GM21515 (cell line): ENCODE results near the gene SLC2A10.

ENCODE experiments used
- ATAC-seq: cut with Tn5 transposase; IDR thresholded peaks from one replicate; pipeline ENCODE4 v1.9.1; 2021; ENCODE audit not compliant: unreplicated experiment

Gene SLC2A10

DNA sequence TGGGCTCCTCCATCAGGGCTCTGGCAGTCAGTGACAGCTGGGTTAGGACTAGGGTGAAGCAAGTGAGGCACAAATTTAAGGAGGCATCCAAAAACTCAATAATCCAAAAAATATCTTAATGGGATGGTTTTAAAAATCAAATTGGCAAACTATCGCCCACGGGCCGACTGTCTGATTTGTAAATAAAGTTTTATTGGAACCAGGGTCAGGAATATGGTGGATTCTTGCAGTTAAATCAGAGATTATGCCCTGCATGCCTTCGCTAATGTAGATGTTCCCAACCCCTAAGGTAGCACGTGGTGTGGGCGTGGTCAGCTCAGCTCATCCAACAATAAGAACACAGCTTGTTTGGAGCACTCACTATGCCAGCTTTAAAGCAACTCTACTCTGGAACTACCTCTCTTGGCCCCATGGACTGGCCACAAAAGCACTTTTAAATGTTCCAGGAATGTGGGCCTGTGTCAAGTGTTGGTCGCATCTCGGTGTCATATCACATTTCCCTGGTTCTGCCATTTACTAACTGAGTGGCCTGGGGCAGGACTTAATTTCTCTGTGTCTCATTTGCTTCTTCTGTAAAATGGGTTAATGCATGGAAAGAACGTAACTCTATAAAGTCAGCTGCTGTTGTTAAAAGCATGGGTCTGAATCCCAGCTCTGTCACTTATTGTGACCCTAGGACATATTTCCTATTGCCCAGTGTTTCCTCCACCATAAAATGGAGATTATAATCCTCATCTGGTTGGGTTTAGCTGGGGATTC, 27.2 kb upstream of the SLC2A10 start:
- no peak for ATAC-seq

DNA sequence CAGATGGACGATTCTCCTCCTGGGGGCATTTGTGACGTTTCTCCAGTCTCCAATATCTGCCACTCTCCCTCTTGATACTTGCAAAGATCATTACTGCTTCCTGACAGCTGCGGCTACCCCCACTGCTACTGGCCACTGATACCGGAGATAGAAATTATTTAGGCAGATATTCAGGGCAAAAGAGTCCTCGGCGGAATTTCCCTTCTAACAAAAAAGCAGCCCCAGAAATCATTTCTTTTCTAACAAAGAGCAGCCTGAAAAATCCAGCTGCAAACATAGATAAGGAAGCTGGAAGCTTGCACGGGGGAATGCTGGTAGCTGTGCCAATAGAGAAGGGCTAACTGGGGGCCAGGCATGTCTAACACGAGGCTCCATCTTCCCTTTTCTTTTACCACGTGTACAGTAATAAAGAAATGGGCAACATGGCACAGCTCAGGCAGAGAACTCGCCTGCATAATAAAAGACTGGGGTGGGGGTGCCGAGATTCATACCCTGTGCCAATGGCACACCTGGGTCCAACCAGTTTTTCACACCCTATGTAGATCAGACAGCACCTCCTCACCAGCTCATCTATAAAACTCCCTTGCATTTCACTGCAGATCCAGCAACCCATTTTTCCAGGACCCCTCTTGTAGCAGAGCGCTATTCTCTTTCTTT, 26.3 kb upstream of the SLC2A10 start:
- no peak for ATAC-seq

DNA sequence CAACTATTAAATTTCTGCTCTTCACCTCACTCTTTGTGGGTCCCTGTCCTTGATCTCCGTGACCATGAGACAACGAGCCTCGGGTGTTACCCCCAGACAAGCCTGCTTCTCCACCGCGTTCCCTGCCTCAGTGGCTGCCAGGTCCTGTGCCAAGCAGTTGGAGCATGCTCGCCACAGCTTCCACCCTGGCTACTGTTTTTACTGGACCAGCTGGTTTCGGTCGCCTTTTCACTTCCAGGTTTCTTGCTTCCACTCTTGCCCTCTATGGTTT, 25.8 kb upstream of the SLC2A10 start:
- no peak for ATAC-seq

DNA sequence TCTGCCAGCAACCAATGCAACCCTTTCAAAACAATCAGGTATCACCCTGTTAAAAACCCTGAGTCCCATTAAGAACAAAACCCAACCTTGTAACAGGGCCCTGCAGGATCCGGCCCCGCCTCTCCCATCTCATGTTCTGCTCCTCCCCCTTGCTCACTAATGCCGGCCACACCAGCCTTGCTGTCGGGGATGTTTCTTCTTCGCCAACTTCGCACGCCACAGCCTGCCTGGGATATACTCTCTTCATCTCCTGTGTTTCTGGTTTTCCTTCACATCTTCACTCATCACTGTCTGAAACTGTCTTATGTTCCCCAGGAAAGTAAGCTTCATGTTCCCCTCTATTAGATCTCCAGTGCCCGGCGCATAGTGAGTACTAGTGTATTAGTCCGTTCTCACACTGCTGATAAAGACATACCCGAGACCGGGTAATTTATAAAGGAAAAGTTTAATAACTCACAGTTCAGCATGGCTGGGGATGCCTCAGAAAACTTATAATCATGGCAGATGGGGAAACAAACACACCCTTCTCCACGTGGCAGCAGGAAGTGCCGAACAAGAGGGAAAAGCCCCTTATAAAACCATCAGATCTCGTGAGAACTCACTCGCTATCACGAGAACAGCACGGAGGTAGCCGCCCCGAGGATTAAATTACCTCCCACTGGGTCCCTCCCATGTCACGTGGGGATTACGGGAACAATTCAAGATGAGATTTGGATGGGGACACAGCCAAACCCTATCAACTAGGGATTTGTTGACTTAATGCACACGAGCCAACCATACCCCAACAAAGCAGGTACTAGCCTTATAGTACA, 25.3 kb upstream of the SLC2A10 start:
- ATAC-seq: no peak

DNA sequence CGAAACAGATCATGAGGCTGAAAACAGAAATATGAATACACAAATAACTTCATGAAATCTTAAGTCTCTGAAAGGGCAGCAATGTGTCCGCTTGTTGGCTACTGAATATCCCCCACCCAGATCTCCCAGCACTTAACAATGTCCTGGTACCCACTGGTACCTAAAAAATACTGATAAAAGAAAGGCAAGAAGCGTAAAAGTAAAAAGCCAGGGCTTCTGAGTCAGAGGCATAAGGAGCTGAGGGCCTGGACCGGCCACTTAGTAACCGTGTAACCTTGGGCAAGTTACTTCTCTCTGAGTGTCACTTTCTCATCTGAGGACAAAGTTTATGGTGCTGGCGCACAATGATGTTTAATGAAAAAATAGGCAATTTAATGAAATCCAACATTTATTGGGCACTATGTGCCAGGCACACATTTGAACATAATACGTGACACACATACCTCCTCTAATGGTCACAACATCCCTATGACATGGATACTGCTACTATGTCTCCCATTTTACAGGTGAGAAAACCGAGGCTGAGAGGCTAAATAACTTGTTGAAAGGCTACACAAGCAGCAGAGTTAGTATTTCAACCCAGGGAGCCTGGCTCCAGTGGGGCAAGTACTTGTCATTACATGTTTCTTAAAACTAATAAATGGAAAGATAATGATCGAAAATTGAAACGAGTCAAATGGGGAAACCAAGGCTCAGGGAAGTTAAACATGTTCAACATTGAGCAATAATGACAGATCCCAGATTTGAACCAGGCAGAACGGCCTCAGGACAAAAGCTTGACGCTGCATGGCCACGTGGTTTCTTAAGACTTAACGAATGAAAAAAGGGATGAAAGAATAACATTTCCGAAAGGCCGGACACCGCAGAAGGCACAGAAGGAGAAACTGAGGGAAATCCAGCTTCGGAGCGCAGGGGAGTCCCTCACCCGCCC, 21.0 kb upstream of the SLC2A10 start:
- no peak for ATAC-seq

DNA sequence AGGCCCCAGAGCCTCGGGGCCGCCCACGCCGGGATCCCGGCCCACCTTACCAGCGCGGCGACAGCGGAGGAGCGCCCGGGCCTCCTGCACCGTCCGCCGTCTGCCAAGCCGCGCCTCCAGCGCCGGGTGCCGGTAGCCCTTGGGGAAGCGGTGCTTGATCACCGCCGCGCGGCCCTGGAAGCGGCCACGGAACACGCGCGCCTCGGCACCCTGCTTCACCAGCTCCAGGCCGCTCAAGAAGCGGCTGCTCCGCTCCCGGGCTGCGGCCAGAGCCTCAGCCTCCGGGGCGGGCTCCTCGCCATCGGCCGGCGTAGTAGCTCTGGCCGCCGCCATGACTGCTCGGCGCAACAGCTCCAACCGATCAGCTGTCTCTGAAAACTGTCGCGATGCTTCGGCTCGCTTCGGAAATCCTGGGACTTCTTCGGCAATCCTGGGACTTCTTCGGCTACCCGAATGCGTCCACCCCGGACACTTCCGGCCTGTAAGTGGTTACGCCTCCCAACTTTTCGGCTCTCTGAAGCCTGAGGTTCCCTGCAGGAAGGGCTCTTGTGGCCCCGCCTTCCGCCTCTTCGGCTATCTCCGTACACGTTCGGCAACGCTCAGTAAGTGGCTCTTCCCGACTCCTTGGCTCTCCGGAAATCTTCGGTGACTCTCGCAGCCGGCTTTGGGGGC, 20.2 kb upstream of the SLC2A10 start, which contains the start of gene TP53RK:
Gene TP53RK, minus strand, starts transcription at position 363 of the 672 bp plus-strand sequence. Its CDS starts 30 bp downstream, at position 333.
- peak; percentile 92 for ATAC-seq

DNA sequence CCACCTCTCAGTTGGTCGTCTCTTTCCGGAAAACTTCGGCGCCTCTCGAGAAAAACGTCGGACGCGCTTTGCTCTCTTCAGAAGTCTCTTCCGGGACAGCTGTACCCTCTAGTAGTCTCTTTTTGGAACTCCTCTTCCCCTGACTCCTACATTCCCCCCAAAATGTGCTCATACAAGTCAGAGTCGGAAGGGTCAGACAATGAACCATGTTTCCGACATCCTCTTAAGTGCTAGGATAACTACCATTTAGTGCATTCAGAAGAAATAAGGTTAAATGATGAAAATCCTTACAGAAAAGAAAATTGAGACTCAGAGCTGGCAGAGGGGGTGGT, 19.7 kb upstream of the SLC2A10 start:
- ATAC-seq: no peak

DNA sequence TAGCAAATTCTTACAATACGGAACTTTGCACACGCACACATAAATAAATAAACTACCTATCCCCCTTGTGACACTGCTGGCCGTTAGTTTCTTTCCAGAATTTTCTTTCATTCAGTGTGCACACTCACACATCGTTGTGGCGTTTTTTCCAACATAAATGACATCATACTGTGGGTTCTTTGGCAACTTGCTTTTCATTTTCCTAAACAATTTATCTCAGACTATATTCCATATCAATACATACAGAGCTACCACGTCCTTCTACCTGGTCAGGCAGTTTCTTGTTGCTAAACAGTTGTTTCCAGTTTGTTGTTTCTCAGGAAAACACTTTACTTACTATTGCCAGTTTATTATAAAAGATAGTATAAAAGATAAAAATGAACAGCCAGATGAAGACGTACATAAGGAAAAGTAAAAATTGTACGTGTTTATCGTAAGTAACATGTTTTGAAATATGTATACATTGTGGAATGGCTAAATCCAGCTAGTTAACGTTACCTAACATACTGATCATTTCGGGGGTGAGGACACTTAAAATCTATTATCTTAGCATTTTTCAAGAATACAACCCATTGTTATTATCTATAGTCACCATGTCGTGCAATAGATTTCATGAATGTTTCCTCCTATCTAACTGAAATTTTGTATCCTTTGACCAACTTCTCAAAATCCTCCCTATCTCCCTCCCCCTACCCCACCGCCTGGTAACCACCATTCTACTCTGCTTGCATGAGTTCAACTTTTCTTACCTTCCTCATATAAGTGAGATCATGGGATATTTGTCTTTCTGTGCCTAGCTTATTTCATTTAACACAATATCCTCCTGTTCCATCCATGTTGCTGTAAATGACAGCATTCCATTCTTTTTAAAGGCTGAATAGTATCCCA, 19.0 kb upstream of the SLC2A10 start:
- ATAC-seq: no peak

DNA sequence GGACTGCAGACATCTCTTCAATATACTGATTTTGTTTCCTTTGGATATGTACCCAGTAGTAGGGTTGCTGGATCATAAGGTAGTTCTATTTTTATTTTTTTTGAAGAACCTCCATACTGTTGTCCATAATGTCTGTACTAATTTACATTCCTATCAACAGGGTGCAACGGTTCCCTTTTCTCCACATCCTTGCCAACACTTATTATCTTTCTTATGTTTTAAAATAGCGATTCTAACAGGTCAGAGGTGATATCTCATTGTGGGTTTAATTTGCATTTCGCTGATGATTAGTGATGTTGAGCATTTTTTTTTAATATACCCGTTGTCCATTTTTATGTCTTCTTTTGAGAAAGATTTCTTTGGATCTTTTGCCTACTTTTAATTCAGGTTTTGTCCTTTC, 18.3 kb upstream of the SLC2A10 start:
- ATAC-seq: no peak

DNA sequence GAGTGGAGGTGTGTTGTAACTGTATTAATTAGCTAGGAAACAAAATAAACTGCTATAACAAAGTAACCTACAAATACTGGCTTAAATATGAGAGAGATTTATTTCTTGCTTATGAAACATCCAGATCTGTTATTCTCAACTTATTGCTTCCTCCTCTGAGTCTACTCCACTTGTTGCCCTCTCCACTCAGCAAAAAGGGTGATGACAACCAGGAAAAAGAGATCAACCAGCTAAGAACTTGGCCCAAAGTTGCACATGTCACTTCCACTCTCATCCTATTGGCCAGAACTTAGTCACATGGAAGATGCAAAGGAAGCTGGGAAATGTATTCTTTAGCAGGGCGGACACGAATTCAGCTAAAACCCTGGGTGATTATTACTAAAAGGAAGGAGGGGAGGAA, 15.0 kb upstream of the SLC2A10 start:
- ATAC-seq: no peak

DNA sequence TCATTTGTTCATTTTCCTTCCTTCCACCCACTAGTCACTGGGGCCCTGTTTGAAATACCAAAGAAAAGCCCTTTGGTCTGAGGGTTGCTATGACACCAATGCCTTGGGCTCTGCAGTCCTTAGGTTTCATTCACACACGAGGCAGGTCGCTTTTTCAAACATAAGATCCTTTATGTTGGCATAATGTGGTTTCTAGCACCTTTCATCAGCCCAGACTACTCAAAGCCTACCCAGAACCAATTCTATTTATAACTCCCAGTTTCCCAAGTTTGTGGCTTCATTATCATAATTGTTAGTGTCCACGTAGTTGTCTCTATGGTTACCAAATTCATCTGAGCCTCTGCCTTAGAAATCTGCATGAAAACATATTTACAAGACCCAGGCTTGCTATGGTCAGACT, 13.6 kb upstream of the SLC2A10 start:
- no peak for ATAC-seq

DNA sequence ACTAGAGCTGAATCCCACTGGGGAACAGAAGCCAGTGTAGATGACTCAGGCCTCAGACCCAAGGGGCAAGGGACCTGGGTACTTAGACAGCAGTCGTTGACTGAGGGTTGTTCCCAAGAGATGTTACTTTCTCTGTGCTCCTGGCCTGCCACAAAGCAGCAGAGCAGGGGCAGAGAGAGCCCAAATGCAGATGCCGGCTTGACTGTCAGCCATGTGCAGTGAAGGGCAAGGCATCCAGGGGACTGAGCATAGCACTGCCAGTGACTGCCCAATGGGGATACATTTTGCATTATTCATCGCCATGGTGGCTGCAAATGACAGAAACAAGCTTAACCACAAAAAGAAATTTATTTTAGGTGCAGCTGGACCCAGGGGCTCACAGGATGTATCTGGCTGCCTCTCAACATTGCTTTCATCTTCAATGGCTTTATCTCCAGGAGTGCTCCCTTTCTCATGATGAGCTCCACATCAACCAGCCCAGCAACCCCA, 12.6 kb upstream of the SLC2A10 start:
- no peak for ATAC-seq

DNA sequence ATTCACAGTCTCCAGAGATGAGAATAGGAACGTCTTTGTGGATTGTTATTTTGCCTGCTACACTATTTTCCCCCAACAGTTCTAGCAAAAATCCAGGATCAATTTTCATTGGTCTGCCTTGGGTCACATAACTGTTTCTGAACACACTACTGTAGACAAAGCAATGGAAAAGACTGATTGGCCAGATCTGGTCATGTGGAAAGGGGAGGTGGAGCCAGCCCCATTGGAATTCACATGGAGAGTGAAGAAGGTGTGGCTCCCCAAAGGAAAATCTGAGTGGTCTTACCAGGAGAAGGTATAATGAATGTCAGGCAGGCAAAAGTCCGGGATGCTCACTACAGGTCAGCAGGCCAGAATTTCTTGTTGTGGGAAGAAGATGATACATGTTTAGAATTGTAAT, 10.7 kb upstream of the SLC2A10 start:
- ATAC-seq: no peak

DNA sequence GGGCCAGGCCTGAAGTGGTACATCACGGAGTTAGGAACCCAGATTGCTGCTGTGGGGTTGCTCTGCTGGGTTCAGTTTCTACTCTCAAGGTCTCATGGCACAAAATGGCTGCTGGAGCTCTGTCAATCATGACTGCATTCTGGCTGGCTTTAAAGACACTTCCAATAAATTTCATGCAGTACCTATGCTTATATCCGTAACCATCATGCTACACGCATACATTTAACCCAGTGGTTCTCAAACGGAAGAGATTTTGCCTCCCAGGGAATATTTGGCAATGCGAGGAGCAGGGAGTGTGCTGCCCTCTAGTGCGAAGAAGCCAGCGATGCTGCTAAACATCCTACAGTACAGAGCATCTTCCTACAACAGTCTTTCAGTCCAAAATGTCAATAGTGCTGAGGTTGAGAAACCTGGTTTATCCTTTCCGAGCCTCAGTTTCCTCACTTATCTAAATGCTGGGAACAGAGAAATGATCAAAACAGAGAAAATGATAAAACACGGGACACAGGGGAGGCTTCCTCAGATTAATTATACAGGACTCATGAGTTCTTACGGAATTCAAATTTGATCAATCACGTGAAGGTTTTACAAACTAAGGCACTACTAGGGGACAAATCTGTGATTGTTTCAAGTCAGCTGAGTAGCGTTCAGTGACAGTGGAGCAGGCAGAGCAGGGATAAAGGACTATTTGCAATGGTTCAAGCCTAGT, 9.6 kb upstream of the SLC2A10 start:
- no peak for ATAC-seq

DNA sequence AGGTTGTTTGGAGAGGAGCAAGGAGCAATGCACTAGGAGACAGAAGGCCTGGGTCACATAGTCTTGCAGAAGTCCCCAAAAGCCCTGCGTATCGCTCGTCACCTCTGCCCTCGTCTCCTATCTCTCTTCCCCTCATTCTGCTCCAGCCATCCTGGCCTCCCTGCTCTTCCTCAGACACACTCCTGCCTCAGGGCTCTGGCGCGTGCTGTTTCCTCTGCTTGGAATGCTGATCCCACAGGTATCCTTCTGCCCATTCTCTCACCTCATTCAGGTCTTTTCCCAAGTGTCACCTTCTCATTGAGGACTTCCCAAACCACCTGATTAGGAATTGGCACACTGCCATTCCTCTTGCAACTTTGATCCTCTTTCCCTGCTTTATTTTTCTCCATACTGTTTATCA, 9.0 kb upstream of the SLC2A10 start:
- no peak for ATAC-seq

DNA sequence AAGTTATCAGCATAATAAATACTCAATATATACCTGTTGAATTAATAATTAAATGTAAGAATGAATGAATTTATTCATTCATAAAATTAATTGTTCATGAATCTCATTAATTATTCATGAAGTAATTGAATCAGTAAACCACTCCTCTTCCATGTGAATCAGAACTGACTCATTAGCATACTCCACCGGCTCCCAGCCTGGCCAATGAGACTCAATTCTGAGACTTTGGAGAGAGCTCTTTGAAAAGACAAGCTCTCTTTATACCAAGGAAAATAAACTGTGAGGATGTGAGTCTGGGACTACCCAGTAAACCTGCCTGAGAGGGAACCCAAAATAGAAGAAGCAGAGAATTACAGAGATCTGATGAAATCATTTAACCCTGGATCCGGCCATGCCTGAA, 8.4 kb upstream of the SLC2A10 start:
- no peak for ATAC-seq

DNA sequence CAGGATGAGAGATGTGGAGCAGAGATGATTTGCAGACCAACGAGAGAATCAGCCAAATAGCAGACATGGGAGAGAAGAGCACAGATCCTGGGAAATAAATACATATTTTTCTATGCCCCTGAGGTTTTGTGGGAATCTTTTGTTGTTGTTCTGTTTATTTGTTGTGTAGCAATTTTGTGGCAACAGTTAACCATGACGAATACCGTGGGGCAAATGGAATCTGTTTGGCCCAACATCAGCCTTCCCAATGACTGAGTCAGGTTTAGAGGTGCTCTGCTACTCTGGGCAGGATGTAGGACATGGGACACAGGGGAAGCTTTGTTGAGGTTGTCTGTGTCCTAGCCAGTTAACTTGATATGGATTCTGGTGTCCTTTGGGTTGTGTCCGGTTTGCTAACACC, 7.9 kb upstream of the SLC2A10 start:
- no peak for ATAC-seq

DNA sequence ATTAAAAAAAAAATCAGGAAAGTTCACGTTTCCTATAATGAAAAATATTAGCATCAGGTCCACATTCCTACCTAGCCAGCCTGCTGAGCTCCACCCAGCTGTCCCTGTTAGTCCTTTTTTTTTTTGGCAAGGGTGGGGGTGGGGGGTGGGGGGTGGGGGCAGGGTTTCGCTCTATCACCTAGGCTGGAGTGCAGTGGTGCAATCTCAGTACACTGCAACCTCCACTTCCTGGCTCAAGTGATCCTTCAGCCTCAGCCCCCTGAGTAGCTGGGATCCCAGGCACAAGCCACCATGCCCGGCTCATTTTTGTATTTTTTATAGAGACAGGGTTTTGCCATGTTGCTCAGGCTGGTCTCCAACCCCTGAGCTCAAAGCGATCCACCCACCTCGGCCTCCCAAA, 7.5 kb upstream of the SLC2A10 start:
- no peak for ATAC-seq
